Neural cell (in vitro differentiated cells): ENCODE measurements around the gene COASY. TPM values are rescaled to one million over a fixed set of nuclear protein-coding genes. Genes with fewer than 3 reads are reported as not detected.

Experiments used
- H2AFZ ChIP-seq: fragments of 200-600, 300-800 bp; sonication (generic), shearing (Covaris generic); 2 replicates; pipeline ENCODE4 v1.6.0; 2014; ENCODE audit warnings: low read depth, mild to moderate bottlenecking, antibody characterized with exemption, low read length, moderate library complexity
- H3F3A ChIP-seq: fragments of 200-600 bp; shearing (Covaris generic); 2 replicates; pipeline ENCODE4 v1.6.1; 2016; ENCODE audit warnings: mild to moderate bottlenecking, moderate library complexity, mixed read lengths, antibody characterized with exemption, low read length; ENCODE audit not compliant: insufficient read depth, poor library complexity, severe bottlenecking
- H3K27ac ChIP-seq: fragments of 200-600, 300-800 bp; sonication (generic), shearing (Covaris generic); 2 replicates; pipeline ENCODE4 v1.5.1; 2014; ENCODE audit warnings: mild to moderate bottlenecking, low read length, moderate library complexity
- H3K27me3 ChIP-seq: fragments of 300-800, 200-600 bp; sonication (generic), shearing (Covaris generic); 2 replicates; pipeline ENCODE4 v1.6.0; 2014; ENCODE audit warnings: mild to moderate bottlenecking, low read depth, low read length, moderate library complexity; ENCODE audit not compliant: insufficient read depth
- H3K36me3 ChIP-seq: fragments of 300-800, 200-600 bp; sonication (generic), shearing (Covaris generic); 2 replicates; pipeline ENCODE4 v1.5.1; 2014; ENCODE audit warnings: mild to moderate bottlenecking, antibody characterized with exemption, low read length, moderate library complexity; ENCODE audit not compliant: insufficient read depth
- H3K4me2 ChIP-seq: fragments of 300-800, 200-600 bp; sonication (generic), shearing (Covaris generic); 2 replicates; pipeline ENCODE4 v1.6.0; 2014; ENCODE audit warnings: mild to moderate bottlenecking, low read length
- H3K4me3 ChIP-seq: fragments of 300-800, 200-600 bp; sonication (generic), shearing (Covaris generic); 2 replicates; pipeline ENCODE4 v1.5.1; 2014; ENCODE audit warnings: mild to moderate bottlenecking, low read length, moderate library complexity
- H3K79me2 ChIP-seq: fragments of 200-600 bp; shearing (Covaris generic); replicated peaks from 2 replicates; pipeline ENCODE4 v1.6.0; 2014; ENCODE audit warnings: mild to moderate bottlenecking, low read length, moderate library complexity; ENCODE audit not compliant: insufficient read depth
- H3K9ac ChIP-seq: fragments of 300-800, 200-600 bp; sonication (generic), shearing (Covaris generic); 2 replicates; pipeline ENCODE4 v1.6.1; 2016; ENCODE audit warnings: mild to moderate bottlenecking, low read length, mixed read lengths
- H3K9me2 ChIP-seq: fragments of 200-600 bp; shearing (Covaris generic); 2 replicates; pipeline ENCODE4 v1.6.1; 2016; ENCODE audit warnings: mild to moderate bottlenecking, low read length, mixed read lengths; ENCODE audit not compliant: insufficient read depth
- H3K9me3 ChIP-seq: fragments of 200-600, 300-800 bp; sonication (generic), shearing (Covaris generic); 2 replicates; pipeline ENCODE4 v1.6.1; 2016; ENCODE audit warnings: mild to moderate bottlenecking, mixed run types, low read length, moderate library complexity, mixed read lengths
- H4K20me1 ChIP-seq: fragments of 200-600 bp; shearing (Covaris generic); 2 replicates; pipeline ENCODE4 v1.6.1; 2016; ENCODE audit warnings: mild to moderate bottlenecking, mixed run types; ENCODE audit not compliant: insufficient read depth
- CTCF ChIP-seq: fragments of 450-650 bp; IDR thresholded peaks from 2 replicates; pipeline ENCODE4 v1.5.1; 2014; ENCODE audit warnings: antibody characterized with exemption, mild to moderate bottlenecking, moderate library complexity; ENCODE audit not compliant: poor library complexity, severe bottlenecking
- EP300 ChIP-seq: fragments of 450-650 bp; conservative IDR thresholded peaks from 2 replicates; pipeline ENCODE4 v1.6.1; 2014; ENCODE audit warnings: antibody characterized with exemption, mild to moderate bottlenecking, moderate library complexity; ENCODE audit not compliant: poor library complexity, severe bottlenecking
- EZH2 ChIP-seq: fragments of 200-600, 300-800 bp; shearing (Covaris generic), sonication (generic); IDR thresholded peaks from 2 replicates; pipeline ENCODE4 v1.6.1; 2014; ENCODE audit warnings: antibody characterized with exemption, low read length, borderline replicate concordance, mild to moderate bottlenecking; ENCODE audit not compliant: insufficient read depth, poor library complexity, severe bottlenecking
- MXI1 ChIP-seq: fragments of 450-650 bp; conservative IDR thresholded peaks from 2 replicates; pipeline ENCODE4 v1.6.1; 2014; ENCODE audit warnings: antibody characterized with exemption, mild to moderate bottlenecking; ENCODE audit not compliant: poor library complexity, severe bottlenecking
- POLR2AphosphoS5 ChIP-seq: IDR thresholded peaks from 2 replicates; pipeline ENCODE4 v1.6.1; 2012
- RAD21 ChIP-seq: fragments of 450-650 bp; conservative IDR thresholded peaks from 2 replicates; pipeline ENCODE4 v1.6.1; 2014; ENCODE audit warnings: antibody characterized with exemption, mild to moderate bottlenecking, moderate library complexity
- REST ChIP-seq: IDR thresholded peaks from 2 replicates; pipeline ENCODE4 v1.6.1; 2012; ENCODE audit warnings: borderline replicate concordance
- SMC3 ChIP-seq: fragments of 450-650 bp; conservative IDR thresholded peaks from 2 replicates; pipeline ENCODE4 v1.6.1; 2014; ENCODE audit warnings: antibody characterized with exemption, mild to moderate bottlenecking, moderate library complexity; ENCODE audit not compliant: poor library complexity
- TAF1 ChIP-seq: IDR thresholded peaks from 2 replicates; pipeline ENCODE4 v1.6.1; 2012; ENCODE audit warnings: low read depth
- polyA plus RNA-seq: library from polyadenylated mRNA; depleted of rRNA; stranded (reverse); fragments of >200 nt; gene quantifications from 2 replicates; pipeline ENCODE4 v1.2.3, GENCODE V29; 2014

Gene COASY
- polyA plus RNA-seq, 1 donor from 2014 or later, result 8.2 TPM

- Histone ChIP-seq H3K9ac (no peak overlapping the region), H3K27ac (no peak overlapping the region), H3K9me3 (no peaks in the 10 kb centered on the region), H3K27me3 (no peaks in the 10 kb centered on the region), H3K36me3 (peaks cover 4% of the 10 kb centered on the region), H3K79me2 (no peaks in the 10 kb centered on the region), H3F3A (no peaks in the 10 kb centered on the region), H2AFZ (no peak overlapping the region), H4K20me1 (no peaks in the 10 kb centered on the region), H3K9me2 (no peaks in the 10 kb centered on the region), H3K4me3 (no peak overlapping the region), H3K4me2 (no peak overlapping the region)
- TF ChIP-seq EZH2 (no peak), MXI1 (no peak), REST (no peak), CTCF (no peak), SMC3 (no peak), POLR2AphosphoS5 (no peak), RAD21 (no peak), TAF1 (no peak), EP300 (no peak)
Observed at GRCh38 chr17:42514867-42515266, 47.1 kb upstream of the COASY start.

GRCh38 chr17:42517516-42517915 lies 44.4 kb upstream of the COASY start:
- H3K27me3 ChIP-seq, result no peaks in the 10 kb centered on the region
- H3K4me2 ChIP-seq, result no peak overlapping the region
- no peaks in the 10 kb centered on the region for H3F3A ChIP-seq
- TF ChIP-seq POLR2AphosphoS5 (no peak), RAD21 (peak; percentile 58), MXI1 (no peak), EP300 (no peak), TAF1 (no peak), SMC3 (peak; percentile 67), CTCF (peak; percentile 72), EZH2 (no peak)
- H4K20me1 ChIP-seq, result no peaks in the 10 kb centered on the region
- no peak overlapping the region for H3K4me3 ChIP-seq
- no peak overlapping the region for H3K27ac ChIP-seq
- no peaks in the 10 kb centered on the region for H3K36me3 ChIP-seq
- H2AFZ ChIP-seq, result no peak overlapping the region
- no peak overlapping the region for H3K9ac ChIP-seq
- H3K79me2 ChIP-seq, result no peaks in the 10 kb centered on the region
- no peaks in the 10 kb centered on the region for H3K9me3 ChIP-seq
- no peaks in the 10 kb centered on the region for H3K9me2 ChIP-seq
